HepG2 (cell line): Measurements from ENCODE around the gene RSPRY1.

Experiments
- ATF2 ChIP-seq: sonication (generic); formaldehyde crosslinking; IDR thresholded peaks from 2 replicates; pipeline ENCODE4 v1.4.0; 2020; ENCODE audit warnings: missing genetic modification reagents
- EZH2 ChIP-seq: conservative IDR thresholded peaks from 2 replicates; pipeline ENCODE4 v1.6.1; 2012; ENCODE audit warnings: mild to moderate bottlenecking, low read depth, low read length, moderate library complexity
- HDAC1 ChIP-seq: sonication (generic); formaldehyde crosslinking; IDR thresholded peaks from 2 replicates; pipeline ENCODE4 v1.5.1; 2020; ENCODE audit warnings: mild to moderate bottlenecking, missing genetic modification reagents
- PHF20 ChIP-seq: sonication (generic); formaldehyde crosslinking; IDR thresholded peaks from 2 replicates; pipeline ENCODE4 v1.5.0; 2020; ENCODE audit warnings: mild to moderate bottlenecking, missing genetic modification reagents
- RAD21 ChIP-seq: fragments of 450-650 bp; formaldehyde crosslinking; IDR thresholded peaks from 2 replicates; pipeline ENCODE4 v1.5.0; 2020; ENCODE audit warnings: mild to moderate bottlenecking
- SAFB2 ChIP-seq: sonication (generic); formaldehyde crosslinking; IDR thresholded peaks from 2 replicates; pipeline ENCODE4 v1.5.1; 2020; ENCODE audit warnings: missing genetic modification reagents, low read depth, mild to moderate bottlenecking, borderline replicate concordance
- STAT5B ChIP-seq: sonication (generic); formaldehyde crosslinking; IDR thresholded peaks from 2 replicates; pipeline ENCODE4 v1.4.0; 2020; ENCODE audit warnings: missing genetic modification reagents
- ZBTB37 ChIP-seq: sonication (generic); formaldehyde crosslinking; IDR thresholded peaks from 2 replicates; pipeline ENCODE4 v1.4.0; 2020; ENCODE audit warnings: mild to moderate bottlenecking, missing genetic modification reagents
- ZNF431 ChIP-seq: sonication (generic); formaldehyde crosslinking; IDR thresholded peaks from 2 replicates; pipeline ENCODE4 v1.9.0; 2022; ENCODE audit warnings: missing genetic modification reagents, low read depth, mild to moderate bottlenecking, borderline replicate concordance
- TF ChIP-seq, protein P1 (sequence below): sonication (generic); formaldehyde crosslinking; IDR thresholded peaks from 2 replicates; pipeline ENCODE4 v1.4.0; 2020; ENCODE audit warnings: missing genetic modification reagents
- TF ChIP-seq, protein P2 (sequence below): IDR thresholded peaks from 2 replicates; pipeline ENCODE4 v1.6.1; 2016

GRCh38 chr16:57156351-57156703, 29.8 kb upstream of the RSPRY1 start:
- no peak for TF ChIP-seq ATF2 (CRISPR knock-in tag)
- no peak for TF ChIP-seq SAFB2 (CRISPR knock-in tag)
- TF ChIP-seq, protein P1, sequence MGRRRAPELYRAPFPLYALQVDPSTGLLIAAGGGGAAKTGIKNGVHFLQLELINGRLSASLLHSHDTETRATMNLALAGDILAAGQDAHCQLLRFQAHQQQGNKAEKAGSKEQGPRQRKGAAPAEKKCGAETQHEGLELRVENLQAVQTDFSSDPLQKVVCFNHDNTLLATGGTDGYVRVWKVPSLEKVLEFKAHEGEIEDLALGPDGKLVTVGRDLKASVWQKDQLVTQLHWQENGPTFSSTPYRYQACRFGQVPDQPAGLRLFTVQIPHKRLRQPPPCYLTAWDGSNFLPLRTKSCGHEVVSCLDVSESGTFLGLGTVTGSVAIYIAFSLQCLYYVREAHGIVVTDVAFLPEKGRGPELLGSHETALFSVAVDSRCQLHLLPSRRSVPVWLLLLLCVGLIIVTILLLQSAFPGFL (CRISPR knock-in tag), result no peak
- TF ChIP-seq RAD21 (CRISPR knock-in tag), result no peak
- no peak for TF ChIP-seq PHF20 (CRISPR knock-in tag)
- no peak for TF ChIP-seq EZH2
- no peak for TF ChIP-seq STAT5B (CRISPR knock-in tag)
- no peak for TF ChIP-seq ZBTB37
- peak; percentile 76 for TF ChIP-seq HDAC1 (CRISPR knock-in tag)
- no peak for TF ChIP-seq ZNF431 (CRISPR knock-in tag)
- TF ChIP-seq, protein P2, sequence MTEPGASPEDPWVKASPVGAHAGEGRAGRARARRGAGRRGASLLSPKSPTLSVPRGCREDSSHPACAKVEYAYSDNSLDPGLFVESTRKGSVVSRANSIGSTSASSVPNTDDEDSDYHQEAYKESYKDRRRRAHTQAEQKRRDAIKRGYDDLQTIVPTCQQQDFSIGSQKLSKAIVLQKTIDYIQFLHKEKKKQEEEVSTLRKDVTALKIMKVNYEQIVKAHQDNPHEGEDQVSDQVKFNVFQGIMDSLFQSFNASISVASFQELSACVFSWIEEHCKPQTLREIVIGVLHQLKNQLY (CRISPR knock-in tag), result 0 out of 2 replicates have a peak, but pooled peaks have one; percentile 43
